ENCODE results near the gene HOXD4.
A peak's percentile ranks its signal among the peaks of the same experiment; 100 is the strongest.

Gene HOXD4

GRCh38 chr2:176148751-176149421 lies 2.5 kb upstream of the HOXD4 start:
- Mint-ChIP-seq H3K27me3 (ENCODE audit: low read depth, poor library complexity) (no peaks in the 10 kb centered on the region), H3K27ac (peak overlapping the region; percentile 95), H3K9me3 (no peaks in the 10 kb centered on the region), H3K4me1 (peaks cover 66% of the 10 kb centered on the region), H3K36me3 (ENCODE audit: low read depth) (peaks cover 74% of the 10 kb centered on the region), H3K4me3 (peak overlapping the region; percentile 100)
- DNase-seq, result no peak
- TF ChIP-seq CTCF (IDR thresholded peaks at IDR 0.05), result no peak

GRCh38 chr2:176149481-176149938 lies 1.8 kb upstream of the HOXD4 start:
- Mint-ChIP-seq H3K4me3 (peak overlapping the region; percentile 100), H3K4me1 (peaks cover 66% of the 10 kb centered on the region), H3K36me3 (ENCODE audit: low read depth) (peaks cover 77% of the 10 kb centered on the region), H3K9me3 (no peaks in the 10 kb centered on the region), H3K27me3 (ENCODE audit: low read depth, poor library complexity) (no peaks in the 10 kb centered on the region), H3K27ac (peak overlapping the region; percentile 95)
- DNase-seq, result no peak
- no peak for TF ChIP-seq CTCF (IDR thresholded peaks at IDR 0.05)

GRCh38 chr2:176149939-176150583 lies 1.3 kb upstream of the HOXD4 start:
- Mint-ChIP-seq H3K4me3 (peak overlapping the region; percentile 100), H3K4me1 (peaks cover 66% of the 10 kb centered on the region), H3K27me3 (ENCODE audit: low read depth, poor library complexity) (no peaks in the 10 kb centered on the region), H3K9me3 (no peaks in the 10 kb centered on the region), H3K27ac (peak overlapping the region; percentile 95), H3K36me3 (ENCODE audit: low read depth) (peaks cover 78% of the 10 kb centered on the region)
- DNase-seq, result no peak
- TF ChIP-seq CTCF (IDR thresholded peaks at IDR 0.05), result no peak

- TF ChIP-seq CTCF (IDR thresholded peaks at IDR 0.05), result no peak
- Mint-ChIP-seq H3K27ac (peak overlapping the region; percentile 97), H3K4me1 (peaks cover 66% of the 10 kb centered on the region), H3K36me3 (ENCODE audit: low read depth) (peaks cover 85% of the 10 kb centered on the region), H3K27me3 (ENCODE audit: low read depth, poor library complexity) (no peaks in the 10 kb centered on the region), H3K9me3 (no peaks in the 10 kb centered on the region), H3K4me3 (peak overlapping the region; percentile 100)
- no peak for DNase-seq
These were observed 537 bp upstream of the HOXD4 start for GRCh38 chr2:176150584-176151441.

GRCh38 chr2:176152350-176153181 lies 1.2 kb downstream of the HOXD4 start:
- DNase-seq, result no peak
- no peaks in the 10 kb centered on the region for H3K27me3 Mint-ChIP-seq (ENCODE audit: low read depth, poor library complexity)
- no peak for TF ChIP-seq CTCF (IDR thresholded peaks at IDR 0.05)
- peaks cover 76% of the 10 kb centered on the region for H3K4me1 Mint-ChIP-seq
- H3K36me3 Mint-ChIP-seq (ENCODE audit: low read depth), result peaks cover 73% of the 10 kb centered on the region
- no peaks in the 10 kb centered on the region for H3K9me3 Mint-ChIP-seq
- peak overlapping the region; percentile 99 for H3K27ac Mint-ChIP-seq
- peak overlapping the region; percentile 88 for H3K4me3 Mint-ChIP-seq
